Activated CD4-positive, alpha-beta T cell treated with anti-CD3 and anti-CD28 coated beads for 24 hours (primary cell): ENCODE results near the gene TOMM5.
"Not testable (repeated sequence)": the region's sequence is repeated elsewhere in the genome, so short reads cannot be mapped to it uniquely, and the experiment has no call there.

Source experiments
- DNase-seq, 2 donors: peaks; one replicate each; pipeline ENCODE4 v3.0.0-alpha.2; 2020; ENCODE audit warnings: low read depth in 2 of 2

The TOMM5 gene

GRCh38 chr9:37611961-37612360 is 19.6 kb upstream of the TOMM5 start:
- DNase-seq, result no peak

DNA sequence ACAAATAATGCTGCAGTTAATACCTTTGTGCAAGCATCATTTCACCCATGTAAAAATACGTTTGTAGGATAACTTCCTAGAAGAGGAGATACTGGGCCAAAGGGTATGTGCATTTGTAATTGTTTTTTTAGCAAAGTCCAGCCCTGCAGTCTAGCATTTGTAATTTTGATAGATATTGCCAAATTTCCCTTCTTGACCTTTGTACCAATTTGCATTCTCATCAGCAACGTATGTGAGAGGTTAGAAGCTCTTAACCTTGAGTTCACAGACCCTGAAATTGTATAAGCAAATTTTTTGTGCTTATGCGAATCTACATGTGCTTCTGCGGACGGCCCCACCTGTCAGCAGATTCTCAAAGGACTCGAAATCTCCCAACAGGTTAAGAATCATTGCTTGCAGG is 18.6 kb upstream of the TOMM5 start:
- DNase-seq, result no peak

GRCh38 chr9:37609735-37610397 is 17.5 kb upstream of the TOMM5 start:
- no peak for DNase-seq

- DNase-seq, result no peak
Measured at GRCh38 chr9:37608250-37608649, 15.9 kb upstream of the TOMM5 start.

GRCh38 chr9:37604296-37604695 is 11.9 kb upstream of the TOMM5 start:
- no peak for DNase-seq

GRCh38 chr9:37602817-37603216 is 10.4 kb upstream of the TOMM5 start:
- DNase-seq, result no peak

DNA sequence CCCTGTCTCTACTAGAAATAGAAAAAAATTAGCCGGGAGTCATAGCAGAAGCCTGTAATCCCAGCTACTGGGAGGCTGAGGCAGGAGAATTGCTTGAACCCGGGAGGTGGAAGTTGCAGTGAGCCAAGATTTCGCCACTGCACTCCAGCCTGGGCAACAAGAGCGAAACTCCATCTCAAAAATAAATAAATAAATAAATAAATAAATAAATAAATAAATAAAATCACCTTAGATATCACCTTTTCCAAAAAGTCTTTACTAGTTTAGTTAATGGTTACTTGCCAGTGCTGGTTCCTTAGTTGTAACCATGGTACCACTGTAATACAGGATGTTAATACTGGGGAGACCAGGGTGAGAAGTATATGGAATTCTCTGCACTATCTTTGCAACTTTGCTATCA is 9.7 kb upstream of the TOMM5 start:
- not testable (repeated sequence) for DNase-seq

- no peak for DNase-seq
Measured at GRCh38 chr9:37596504-37596903, 4.1 kb upstream of the TOMM5 start.

GRCh38 chr9:37593883-37594448 is 1.6 kb upstream of the TOMM5 start:
- DNase-seq, result no peak

DNA sequence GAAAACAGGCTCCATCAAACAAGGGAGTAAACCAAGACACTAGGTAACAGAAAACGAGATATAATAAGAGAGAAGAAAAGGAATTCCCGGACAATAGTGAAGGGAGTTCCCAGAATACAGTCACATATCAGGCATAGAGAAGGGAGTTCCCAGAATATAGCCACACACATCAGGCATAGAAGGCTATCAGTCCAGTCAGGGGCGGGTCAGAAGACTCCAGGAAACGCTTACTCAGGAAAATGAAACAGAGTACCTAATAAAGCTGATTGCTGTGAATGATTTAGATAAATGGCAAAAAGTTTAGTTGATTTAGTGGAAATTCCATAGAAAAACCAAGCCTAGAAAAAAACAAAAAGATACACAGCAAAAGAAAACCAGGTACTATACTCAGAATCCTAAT is 4.9 kb downstream of the TOMM5 start:
- no peak for DNase-seq

DNA sequence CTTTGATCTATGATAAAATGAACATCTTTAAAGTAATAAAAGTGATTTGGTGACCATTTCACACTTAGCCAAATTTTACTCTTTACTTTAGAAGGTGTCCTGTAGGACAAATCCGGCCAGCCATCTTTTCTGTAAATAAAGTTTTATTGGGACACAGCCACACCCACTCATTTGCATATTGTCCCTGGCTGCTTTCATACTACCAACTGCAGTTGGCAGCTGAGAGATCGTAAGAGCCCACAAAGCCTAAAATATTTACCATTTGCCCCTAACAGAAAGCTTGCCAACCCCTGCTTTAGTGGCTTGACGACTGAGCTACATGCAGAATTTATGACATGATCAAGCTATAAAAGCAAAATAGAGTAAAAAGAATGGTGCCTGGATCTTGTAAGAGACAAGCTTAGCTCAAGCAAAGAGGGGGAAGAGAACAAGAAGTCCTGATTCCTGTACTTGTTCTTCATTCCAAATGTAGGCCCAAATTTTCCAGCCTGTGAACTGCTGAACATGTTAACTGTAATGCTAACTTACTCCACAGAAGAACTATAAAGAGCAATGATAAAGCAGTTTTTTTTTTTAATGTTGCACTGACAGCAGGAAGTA is 8.8 kb downstream of the TOMM5 start:
- no peak for DNase-seq

- no peak for DNase-seq
Measured at GRCh38 chr9:37582548-37583157, 9.7 kb downstream of the TOMM5 start.

- no peak for DNase-seq
Measured at GRCh38 chr9:37575921-37576721, 16.3 kb downstream of the TOMM5 start, which contains the start of gene FBXO10. FBXO10 (minus strand) TSS chr9:37576380; CDS start chr9:37541768, 34,612 bp downstream.

GRCh38 chr9:37575511-37575914 is 16.9 kb downstream of the TOMM5 start:
- DNase-seq, result no peak

- no peak for DNase-seq
Measured at GRCh38 chr9:37575001-37575400, 17.4 kb downstream of the TOMM5 start.

GRCh38 chr9:37574241-37574721 is 18.1 kb downstream of the TOMM5 start:
- DNase-seq, result no peak

DNA sequence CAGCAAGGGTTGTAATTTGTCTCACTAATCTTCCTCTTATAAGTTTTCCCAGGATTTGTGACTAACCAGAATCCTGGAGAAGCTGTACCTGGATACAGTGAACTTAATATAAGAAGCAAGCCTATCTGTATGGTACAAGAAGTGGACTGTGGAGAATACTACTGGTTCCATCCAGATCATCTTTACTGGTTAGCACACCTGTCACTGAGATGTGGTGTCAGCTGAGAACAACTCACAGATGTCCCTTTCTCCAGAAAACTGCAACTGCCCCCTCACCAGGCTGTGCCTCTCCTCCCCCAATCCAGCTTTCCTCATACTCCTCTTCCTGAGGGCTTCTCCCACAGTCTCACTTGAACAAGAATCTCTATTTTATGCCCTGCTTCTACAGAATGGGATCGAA is 21.1 kb downstream of the TOMM5 start:
- no peak for DNase-seq

GRCh38 chr9:37566716-37567115 is 25.7 kb downstream of the TOMM5 start:
- DNase-seq, result no peak

GRCh38 chr9:37565661-37566618 is 26.5 kb downstream of the TOMM5 start:
- no peak for DNase-seq

- no peak for DNase-seq
Measured at GRCh38 chr9:37564916-37565315, 27.5 kb downstream of the TOMM5 start.
